GM19351 (cell line): ENCODE results near the gene KCTD2.
"Not testable (repeated sequence)": the region's sequence is repeated elsewhere in the genome, so short reads cannot be mapped to it uniquely, and the experiment has no call there.

ENCODE experiments used
- ATAC-seq: cut with Tn5 transposase; IDR thresholded peaks from one replicate; pipeline ENCODE4 v1.9.1; 2021; ENCODE audit warnings: mild to moderate bottlenecking, moderate library complexity; ENCODE audit not compliant: unreplicated experiment

The KCTD2 gene, protein sequence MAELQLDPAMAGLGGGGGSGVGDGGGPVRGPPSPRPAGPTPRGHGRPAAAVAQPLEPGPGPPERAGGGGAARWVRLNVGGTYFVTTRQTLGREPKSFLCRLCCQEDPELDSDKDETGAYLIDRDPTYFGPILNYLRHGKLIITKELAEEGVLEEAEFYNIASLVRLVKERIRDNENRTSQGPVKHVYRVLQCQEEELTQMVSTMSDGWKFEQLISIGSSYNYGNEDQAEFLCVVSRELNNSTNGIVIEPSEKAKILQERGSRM

DNA sequence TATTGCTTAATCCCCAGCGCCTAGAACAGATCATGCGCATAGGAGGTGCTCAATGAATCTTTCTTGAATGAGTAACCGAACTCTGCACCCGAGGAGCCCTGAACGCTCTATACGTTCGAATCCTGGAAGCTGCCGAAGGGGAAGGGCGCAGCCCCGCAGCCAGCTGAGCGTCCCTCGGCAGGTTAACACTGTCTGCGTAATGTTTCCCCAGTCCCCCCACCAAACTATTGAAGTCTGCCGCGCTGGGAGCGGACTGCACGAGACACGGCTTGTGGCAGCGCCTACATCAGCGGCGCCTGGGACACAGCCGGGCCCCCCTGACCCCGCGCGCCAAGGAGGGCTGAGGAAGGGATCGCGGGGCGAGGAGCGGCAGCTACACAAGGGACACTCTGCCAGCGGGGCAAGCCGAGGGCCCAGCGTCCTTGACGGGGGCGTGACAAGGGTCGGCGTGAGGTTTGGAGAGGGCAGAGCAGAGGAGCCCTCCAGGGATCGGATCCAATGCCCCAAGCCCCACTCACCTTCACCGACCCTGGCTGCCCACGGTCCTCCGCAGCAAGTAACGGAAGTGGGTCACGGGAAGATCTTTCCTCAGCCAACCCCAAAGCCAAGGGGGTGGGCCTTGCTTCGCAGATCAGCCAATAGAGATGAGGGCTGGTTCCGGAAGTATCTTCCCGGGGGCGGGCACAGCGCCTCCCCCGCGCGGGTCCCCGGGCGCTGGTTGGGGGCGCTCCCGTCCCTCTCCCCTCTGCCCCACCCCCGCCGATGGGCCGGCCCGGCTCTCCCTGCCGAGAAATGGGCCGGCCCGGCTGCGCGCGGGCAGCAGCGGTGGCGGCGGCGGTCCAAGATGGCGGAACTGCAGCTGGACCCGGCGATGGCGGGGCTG, at the start of gene KCTD2, which contains the start of gene ATP5PD:
TSS of gene KCTD2 (plus strand) at position 819 of the 883 bp plus-strand sequence. CDS start at position 845, 26 bp downstream.
TSS of gene ATP5PD (minus strand) at position 563 of the 883 bp plus-strand sequence. CDS start 4,319 bp downstream, outside the sequence.
- peak; percentile 94 for ATAC-seq

DNA sequence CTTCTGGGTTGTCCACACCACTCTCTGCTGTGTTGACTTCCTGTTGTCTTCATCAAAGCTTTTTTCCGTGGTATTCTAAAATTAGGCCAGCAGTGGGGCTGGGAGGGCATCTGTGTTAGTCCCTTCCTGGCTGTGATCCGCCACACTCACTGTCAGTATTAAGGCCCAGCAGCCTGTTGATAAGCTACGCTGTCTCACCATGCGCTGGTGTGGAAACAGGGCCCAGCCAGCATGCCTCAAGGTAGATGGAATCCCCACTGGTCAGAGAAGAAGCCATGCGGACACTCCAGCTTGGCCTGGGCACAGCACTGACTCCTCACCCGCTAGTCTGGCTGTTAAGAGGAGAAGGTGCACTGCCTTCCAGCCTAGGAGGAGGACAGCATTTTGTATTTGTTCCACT, 48.2 kb upstream of the KCTD2 start:
- no peak for ATAC-seq

DNA sequence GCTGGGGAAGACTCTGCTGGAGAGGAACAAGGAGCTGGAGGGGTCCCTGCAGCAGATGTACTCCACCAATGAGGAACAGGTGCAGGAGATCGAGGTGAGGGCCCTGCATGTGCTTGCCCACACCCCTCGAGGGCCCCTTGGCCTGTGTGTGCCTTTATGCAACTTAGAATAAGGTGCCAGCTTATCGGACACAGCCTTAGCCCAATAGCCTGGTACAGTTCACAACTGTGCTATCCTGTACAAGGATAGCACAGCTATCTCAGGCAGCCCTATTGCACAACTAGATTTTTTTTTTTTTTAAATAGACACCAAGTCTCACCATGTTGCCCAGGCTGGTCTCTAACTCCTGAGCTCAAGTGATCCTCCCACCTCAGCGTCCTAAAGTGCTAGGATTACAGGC, 47.5 kb upstream of the KCTD2 start:
- ATAC-seq, result no peak

DNA sequence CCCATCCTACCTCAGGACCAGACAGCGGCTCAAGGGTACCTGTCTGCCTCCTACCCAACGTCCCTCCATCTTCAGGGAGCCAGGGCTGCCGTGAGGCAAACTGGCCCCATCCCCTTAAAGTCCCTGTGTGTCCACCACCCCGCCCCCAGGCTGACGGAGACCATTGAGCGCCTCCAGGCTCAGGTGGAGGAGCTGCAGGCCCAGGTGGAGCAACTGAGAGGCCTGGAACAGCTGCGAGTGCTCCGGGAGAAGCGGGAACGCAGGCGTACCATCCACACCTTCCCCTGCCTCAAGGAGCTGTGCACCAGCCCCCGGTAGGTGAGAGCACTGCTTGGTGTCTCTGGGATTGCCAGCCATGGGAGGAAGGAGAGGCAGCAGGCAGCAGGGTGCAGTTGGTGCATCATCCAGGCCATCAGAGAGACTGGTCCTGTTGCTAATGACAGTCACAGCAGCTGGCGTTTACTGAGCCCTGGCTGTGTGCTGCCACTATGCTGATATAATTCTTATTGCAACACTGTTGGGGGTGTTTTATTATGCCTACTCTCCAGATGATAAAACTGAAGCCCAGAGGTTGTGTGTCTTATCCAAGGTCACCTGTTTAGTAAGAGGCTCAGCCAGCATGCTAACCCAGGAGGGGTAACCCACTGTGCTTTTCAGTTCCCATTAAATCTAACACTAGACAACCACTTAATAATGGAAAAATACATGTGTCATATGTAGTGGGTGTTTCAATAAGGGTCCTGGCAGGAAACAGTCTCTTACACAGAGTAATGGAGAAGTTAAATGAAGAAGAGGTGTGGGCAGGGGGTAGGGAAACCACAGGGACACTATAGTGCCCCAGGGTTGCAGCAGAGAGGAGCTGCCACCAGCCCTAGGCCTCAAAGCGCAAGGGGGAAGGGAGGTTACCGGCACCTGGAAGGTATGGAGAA, 44.8 kb upstream of the KCTD2 start:
- ATAC-seq, result no peak

DNA sequence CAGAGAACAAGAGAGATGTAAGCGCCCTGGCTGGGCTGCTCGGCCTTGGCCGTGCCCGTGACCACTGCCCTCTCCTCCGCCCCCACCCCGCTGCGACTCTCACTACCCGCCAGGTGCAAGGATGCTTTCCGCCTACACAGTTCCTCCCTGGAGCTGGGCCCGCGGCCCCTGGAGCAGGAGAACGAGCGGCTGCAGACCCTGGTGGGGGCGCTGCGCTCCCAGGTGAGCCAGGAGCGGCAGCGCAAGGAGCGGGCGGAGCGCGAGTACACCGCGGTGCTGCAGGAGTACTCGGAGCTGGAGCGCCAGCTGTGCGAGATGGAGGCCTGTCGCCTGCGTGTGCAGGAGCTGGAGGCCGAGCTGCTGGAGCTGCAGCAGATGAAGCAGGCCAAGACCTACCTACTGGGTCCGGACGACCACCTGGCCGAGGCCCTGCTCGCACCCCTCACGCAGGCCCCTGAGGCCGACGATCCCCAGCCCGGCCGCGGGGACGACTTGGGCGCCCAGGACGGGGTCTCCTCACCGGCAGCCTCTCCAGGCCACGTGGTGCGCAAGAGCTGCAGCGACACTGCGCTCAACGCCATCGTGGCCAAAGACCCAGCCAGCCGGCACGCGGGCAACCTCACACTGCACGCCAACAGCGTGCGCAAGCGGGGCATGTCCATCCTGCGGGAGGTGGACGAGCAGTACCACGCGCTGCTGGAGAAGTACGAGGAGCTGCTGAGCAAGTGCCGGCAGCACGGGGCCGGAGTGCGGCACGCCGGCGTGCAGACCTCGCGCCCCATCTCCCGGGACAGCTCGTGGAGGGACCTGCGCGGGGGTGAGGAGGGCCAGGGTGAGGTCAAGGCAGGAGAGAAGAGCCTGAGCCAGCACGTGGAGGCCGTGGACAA, 43.7 kb upstream of the KCTD2 start:
- no peak for ATAC-seq

DNA sequence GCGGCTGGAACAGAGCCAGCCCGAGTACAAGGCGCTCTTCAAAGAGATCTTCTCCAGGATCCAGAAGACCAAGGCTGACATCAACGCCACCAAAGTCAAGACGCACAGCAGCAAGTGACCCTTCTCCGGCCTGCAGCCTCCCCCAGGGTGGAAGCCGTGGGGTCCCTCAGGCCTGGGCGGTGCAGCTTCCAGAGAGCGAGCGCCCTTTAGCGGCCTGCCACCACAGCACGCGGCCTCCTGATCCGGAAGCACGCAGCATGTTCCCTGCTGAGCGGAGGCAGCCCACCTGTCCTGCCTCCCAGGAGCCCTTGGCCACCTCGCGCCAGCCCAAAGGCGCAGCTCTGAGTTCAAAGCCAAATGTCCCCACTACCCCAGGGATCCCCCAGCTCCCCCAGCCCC, 43.1 kb upstream of the KCTD2 start:
- no peak for ATAC-seq

DNA sequence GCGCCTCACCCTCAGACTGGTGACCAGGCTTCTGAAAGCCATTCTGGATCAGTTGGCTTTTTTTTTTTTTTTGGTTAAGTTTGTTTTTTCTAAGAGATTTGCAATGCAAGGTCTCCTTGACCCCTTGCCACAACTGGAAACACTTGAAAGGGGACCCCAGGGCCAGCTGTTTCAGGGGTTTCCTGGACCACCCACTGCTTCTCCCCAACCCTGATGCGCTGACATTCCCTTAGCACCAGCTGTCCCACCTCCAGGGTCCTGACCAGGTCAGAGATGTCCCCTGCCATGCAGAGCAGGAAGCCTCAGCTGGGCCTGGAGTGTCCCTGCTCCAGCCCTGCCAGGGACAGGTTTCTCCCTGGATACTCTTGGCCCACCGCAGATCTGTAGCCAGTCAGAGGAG, 42.7 kb upstream of the KCTD2 start:
- ATAC-seq, result no peak

DNA sequence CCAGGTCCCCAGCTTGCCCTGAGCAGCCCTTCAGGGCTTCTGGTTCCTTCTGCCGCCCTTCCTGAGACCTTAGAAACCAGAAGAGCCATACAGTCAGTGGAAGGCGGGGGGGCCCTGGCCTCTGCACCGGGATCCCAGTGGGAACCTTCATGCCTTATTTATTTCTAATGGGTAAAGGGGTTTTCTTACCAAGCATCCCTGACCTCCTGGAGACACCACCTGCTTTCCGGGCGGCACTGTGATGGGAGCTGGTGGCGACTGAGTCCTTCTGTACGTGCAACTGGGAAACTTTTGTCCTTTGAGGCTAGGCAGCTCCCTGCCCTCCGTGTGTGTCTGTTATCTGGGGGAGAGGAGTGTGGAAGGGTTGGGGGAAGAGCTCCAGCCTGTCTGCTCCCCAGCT, 41.7 kb upstream of the KCTD2 start:
- no peak for ATAC-seq

DNA sequence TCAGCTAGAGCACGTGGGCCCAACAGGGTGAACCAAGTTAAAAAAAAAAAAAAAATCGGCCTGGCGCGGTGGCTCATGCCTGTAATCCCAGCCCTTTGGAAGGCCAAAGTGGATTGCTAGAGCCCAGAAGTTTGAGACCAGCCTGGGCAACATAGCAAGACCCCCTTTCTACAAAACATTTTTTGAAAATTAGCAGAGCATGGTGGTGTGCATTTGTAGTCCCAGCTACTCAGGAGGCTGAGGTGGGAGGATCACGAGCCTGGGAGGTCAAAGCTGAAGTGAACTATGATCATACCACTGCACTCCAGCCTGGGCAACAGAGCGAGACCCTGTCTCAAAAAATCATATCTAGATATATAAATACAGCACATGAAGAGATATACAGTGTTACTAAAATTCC, 40.9 kb upstream of the KCTD2 start:
- ATAC-seq, result not testable (repeated sequence)

DNA sequence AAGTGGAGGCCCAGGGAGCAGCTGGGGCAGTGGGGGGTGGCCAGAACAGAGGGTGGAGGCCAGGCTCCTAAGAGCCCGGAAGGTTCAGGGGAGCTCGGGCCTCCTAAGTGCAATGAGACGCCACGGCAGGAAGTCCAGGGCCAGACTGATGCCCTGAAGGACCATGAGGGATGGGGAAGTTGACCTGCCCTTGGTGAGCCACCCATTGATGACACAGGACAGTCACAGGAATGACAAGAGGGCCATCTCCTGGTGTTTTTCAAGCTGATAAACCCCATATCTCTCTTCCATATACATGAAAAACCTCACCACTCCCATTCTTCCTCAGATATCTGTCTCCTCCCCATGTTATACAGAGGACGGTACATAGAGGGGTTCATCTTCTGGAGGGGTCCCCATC, 40.4 kb upstream of the KCTD2 start:
- ATAC-seq, result no peak

DNA sequence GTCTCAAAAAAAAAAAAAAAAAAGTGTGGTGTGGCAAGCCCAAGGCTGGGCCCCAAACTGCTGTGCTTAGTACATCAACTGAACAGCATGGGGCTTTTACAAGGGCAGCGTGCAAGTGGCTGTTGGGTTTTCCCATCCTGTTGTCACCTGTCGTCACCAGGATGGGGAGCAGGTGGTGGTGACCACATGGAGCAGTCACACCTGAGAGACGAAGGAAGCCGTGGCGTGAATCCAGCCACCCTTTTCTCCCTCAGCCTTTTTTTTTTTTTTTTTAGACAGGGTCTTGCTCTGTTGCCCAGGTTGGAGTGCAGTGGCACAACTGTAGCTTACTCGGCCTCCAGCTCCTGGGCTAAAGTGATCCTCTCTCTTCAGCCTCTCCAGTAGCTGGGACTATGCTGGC, 38.7 kb upstream of the KCTD2 start:
- ATAC-seq, result no peak

DNA sequence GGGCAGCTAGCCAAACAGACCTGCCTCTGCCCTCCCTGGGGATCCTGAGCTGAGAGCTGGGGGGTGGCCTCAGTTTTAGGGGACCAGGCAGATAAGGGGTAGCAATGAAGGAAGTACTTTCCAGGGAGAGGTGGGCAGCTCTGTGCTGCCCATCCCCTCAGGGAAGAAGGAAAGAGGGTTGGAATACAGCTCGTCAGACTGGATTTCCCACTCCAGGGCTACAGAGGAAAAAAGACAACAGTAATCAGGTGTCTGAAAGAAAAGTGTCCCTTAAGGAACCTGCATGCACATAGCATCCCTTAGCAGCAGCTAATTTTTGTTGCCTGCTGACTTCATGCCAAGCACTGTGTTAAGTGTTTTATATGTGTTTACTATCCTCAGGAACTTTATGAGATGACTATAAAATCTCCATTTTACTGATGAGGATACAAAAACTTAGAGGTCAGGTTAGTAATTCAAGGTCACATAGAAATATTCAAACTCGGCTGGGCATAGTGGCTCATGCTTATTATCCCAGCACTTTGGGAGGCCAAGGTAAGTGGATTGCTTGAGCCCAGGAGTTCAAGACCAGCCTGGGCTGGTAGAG, 37.8 kb upstream of the KCTD2 start:
- no peak for ATAC-seq

DNA sequence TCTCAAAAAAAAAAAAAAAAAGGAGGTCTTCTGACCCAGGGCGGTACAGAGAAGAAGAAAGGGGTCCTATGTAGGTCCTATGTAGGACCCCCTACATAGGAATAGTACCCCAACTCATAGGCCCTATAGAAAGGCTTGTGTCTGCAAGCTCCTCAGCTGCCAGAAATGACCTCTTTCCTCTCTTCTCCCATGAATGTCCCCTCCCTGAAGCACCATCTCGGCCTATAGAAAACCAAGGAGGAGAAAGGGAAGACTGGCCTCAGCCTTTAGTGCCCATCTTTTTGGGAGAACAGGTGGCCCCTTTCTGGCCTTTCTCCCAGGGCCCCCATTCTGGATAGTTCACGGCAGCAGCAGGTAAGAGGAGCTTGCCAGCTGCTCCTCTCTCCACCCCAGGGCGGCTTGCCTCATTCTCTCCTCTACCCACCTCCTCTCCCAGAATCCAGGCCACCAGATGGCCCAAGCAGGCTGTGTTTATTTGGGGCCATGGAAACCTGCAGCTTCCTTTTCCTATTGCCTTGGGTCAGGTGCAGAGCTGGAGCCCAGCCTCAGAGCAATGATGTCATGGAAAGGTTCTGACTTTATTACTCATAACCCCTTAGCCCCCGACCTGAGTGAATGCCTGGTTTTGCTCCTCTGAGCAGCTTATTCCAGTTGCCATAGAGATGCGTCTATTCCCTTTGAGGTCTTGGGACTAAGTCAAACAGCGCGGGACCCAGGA, 36.2 kb upstream of the KCTD2 start:
- ATAC-seq, result no peak

DNA sequence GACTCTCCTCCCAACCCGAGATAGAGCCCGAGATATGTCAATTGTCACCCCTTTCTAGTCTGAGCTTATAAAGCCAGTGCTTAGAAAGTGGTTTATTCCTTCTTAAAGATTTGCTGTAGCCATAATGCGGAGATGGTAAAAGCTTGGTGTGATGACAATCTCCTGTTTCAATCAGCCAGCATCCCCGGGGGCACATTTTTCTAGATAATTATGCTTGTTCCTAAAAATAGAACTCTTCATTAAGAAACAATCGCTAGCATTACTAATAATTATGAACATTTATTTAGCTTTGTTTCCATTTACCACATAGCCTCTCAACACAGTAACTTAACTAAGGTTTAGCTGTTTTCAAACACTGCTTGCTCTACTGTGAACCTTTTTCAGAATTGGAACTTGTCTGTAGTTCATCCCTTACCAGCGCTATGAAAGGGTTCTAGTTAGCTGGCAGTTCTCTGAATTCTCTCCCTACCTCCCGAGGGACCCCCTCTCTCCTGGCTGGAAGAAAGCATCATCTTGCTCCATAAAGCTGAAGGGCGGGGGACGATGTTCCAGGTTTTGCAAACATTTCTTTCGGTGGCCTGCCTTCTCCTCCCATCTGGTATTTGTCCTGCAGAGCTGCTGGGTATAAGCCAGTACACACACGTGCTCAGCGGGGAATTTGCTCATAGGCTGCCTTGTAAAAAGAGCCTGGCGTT, 35.5 kb upstream of the KCTD2 start:
- ATAC-seq, result no peak

DNA sequence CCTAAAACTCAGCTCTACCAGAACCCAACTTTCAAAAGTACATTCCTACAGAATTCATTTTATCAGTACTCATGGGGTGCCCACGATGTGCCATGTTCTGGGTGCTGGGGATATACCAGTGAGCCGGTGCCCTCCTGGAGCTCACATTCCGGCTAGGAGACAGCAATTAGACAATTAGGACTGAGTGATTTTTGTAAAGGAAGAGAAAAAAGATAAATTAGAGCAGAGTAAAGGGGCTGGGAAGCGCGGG, 35.0 kb upstream of the KCTD2 start:
- no peak for ATAC-seq

DNA sequence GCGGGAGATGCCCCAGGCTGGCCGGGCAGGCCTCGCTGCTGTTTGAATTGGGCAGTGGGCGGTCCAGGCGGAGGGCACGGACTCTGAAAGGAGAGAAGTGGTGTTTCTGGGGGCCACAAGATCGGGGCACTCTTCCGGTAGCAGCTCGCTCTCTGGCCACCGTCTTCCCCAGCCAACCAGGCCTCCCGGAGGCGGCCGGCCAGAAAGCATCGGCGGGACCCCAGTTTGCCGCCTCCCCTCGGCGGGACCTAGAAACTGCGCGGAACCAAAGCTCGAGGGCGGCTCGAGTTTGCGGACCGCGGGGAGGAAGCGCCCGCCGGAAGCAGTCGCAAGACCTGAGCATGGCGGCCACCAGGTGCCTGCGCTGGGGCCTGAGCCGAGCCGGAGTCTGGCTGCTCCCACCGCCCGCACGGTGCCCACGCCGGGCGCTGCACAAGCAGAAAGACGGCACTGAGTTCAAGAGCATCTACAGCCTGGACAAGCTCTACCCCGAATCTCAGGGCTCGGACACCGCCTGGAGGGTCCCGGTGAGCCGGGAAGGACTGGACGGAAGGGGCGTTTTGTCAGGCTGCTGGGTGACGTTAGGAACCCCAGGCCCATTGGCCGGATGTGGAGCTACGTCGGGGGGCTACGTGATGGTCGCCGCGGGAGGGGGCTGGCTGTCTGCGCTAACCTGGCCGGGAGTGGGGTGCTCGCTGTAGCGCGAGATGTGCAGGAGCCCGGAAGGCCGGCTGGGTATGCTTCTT, 34.5 kb upstream of the KCTD2 start, which contains the start of gene MRPL58:
TSS of gene MRPL58 (plus strand) at position 325 of the 746 bp plus-strand sequence. CDS start at position 342, 17 bp downstream.
- peak; percentile 88 for ATAC-seq

DNA sequence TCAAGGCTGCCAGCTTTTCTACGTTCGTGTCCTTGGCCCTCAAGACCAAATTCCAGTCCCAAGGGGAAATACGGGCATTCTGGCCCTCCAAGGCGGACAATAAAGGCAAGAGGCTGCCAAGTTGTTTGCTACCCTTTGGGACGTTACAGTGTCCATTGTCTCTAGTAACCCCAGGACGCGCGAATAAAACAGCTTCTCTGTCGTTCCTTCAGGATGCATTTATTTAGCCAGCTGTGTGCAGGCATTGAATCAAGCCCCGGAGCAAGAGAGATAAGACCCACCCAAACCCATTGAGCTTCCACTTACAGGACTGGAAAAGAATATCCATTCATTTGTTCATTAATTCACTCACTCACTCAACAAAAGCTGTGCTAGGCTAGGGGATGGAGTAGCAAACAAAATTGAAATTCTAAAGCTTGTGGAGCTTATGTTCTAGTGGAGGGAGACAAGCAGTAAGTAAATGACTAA, 33.9 kb upstream of the KCTD2 start:
- ATAC-seq, result no peak

DNA sequence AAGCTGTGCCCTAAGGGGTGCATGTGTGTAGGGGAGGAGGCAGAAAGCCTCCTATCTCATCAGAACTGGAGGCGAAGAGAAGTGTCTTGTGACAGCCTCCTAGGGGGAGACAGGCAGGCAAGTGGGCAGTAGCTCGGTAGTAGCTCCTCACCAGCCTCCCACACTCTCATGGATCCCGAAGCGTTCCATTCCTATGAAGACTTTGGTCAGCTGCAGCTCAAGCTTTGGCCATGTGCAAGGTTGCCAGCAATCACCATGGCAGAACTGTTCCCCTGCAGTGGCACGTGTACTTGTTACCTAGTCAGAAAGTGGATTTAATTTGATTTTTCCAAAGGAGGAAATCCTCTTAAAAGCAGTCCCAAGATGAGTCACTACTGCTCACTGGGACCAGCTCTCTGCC, 27.9 kb upstream of the KCTD2 start:
- ATAC-seq, result no peak
